H1 (cell line): Measurements from ENCODE around the gene NHEJ1. TPM values are rescaled to one million over a fixed set of nuclear protein-coding genes. Genes with fewer than 3 reads are reported as not detected.

Experiments
- CTCF ChIA-PET: fragments of 300-600 bp; sonication (Branson Sonifier 250); formaldehyde crosslinking; loops from one replicate; lab custom pipeline; 2021; ENCODE audit not compliant: partially characterized antibody; lab: Charles Lee
- POLR2A ChIA-PET: fragments of 300-600 bp; sonication (Branson Sonifier 250); formaldehyde crosslinking; loops from one replicate; lab custom pipeline; 2021; ENCODE audit warnings: inconsistent platforms; ENCODE audit not compliant: partially characterized antibody; lab: Charles Lee
- DNase-seq, 2 experiments: peaks; one replicate each; pipeline versions ENCODE4 v3.0.0 to v3.0.0-alpha.2; 2010 to 2022; ENCODE audit warnings: low spot score in 2 of 2, low read depth in 1 of 2, mixed read lengths in 1 of 2
- FAIRE-seq: peaks from 2 replicates; lab custom pipeline; 2011; peaks lifted over from hg19 to GRCh38; lab: Jason Lieb, UNC
- H2AFZ ChIP-seq: 2 replicates; pipeline ENCODE4 v1.8.1; 2012; ENCODE audit warnings: low read length, inconsistent platforms
- H2AK5ac ChIP-seq: 2 replicates; pipeline ENCODE4 v1.6.1; 2013; ENCODE audit warnings: low read depth, low read length
- H2BK120ac ChIP-seq: replicated peaks from 2 replicates; pipeline ENCODE3; 2013; ENCODE audit warnings: low read depth, low read length, inconsistent platforms
- H2BK12ac ChIP-seq: 2 replicates; pipeline ENCODE4 v1.6.1; 2013; ENCODE audit warnings: low read depth, low read length
- H2BK15ac ChIP-seq: 2 replicates; pipeline ENCODE4 v1.6.1; 2013; ENCODE audit warnings: low read length
- H2BK20ac ChIP-seq: 2 replicates; pipeline ENCODE4 v1.6.1; 2013; ENCODE audit warnings: low read length
- H2BK5ac ChIP-seq: 2 replicates; pipeline ENCODE4 v1.6.1; 2013; ENCODE audit warnings: low read depth, low read length
- H3K14ac ChIP-seq: 2 replicates; pipeline ENCODE4 v1.6.1; 2013; ENCODE audit warnings: inconsistent platforms; ENCODE audit not compliant: insufficient read length
- H3K18ac ChIP-seq: 2 replicates; pipeline ENCODE4 v1.6.1; 2013; ENCODE audit warnings: low read length; ENCODE audit errors: extremely low read depth
- H3K23ac ChIP-seq: 2 replicates; pipeline ENCODE4 v1.6.1; 2013; ENCODE audit warnings: inconsistent platforms; ENCODE audit not compliant: insufficient read length
- H3K23me2 ChIP-seq: 2 replicates; pipeline ENCODE4 v1.6.1; 2013; ENCODE audit warnings: low read depth, low read length
- H3K27ac ChIP-seq: 2 replicates; pipeline ENCODE4 v1.6.1; 2011; ENCODE audit warnings: low read depth, low read length, inconsistent platforms
- H3K27me3 ChIP-seq, 4 experiments: replicated peaks in 1 of 4; 1 replicate in 1 of 4; 2 replicates in 3 of 4; pipeline versions ENCODE4 v1.6.1 to v1.8.1; 2011 to 2013; ENCODE audit warnings: low read length in 3 of 4, mild to moderate bottlenecking in 3 of 4, inconsistent platforms in 2 of 4, mixed read lengths in 2 of 4, moderate library complexity in 1 of 4; ENCODE audit not compliant: control insufficient read depth in 3 of 4, insufficient read depth in 3 of 4; ENCODE audit errors: extremely low read depth in 1 of 4
- H3K36me3 ChIP-seq, 4 experiments: 2 replicates each; pipeline versions ENCODE4 v1.6.1 to v1.8.1; 2011 to 2013; ENCODE audit warnings: mild to moderate bottlenecking in 4 of 4, low read length in 3 of 4, moderate library complexity in 2 of 4, control low read depth in 1 of 4, inconsistent platforms in 1 of 4; ENCODE audit not compliant: insufficient read depth in 4 of 4, control insufficient read depth in 2 of 4
- H3K4ac ChIP-seq: replicated peaks from 2 replicates; pipeline ENCODE3; 2013; ENCODE audit warnings: low read length, low read depth, mixed read lengths, inconsistent platforms; ENCODE audit not compliant: insufficient read length
- H3K4me1 ChIP-seq, 4 experiments: replicated peaks in 1 of 4; 1 replicate in 1 of 4; 2 replicates in 3 of 4; pipeline versions ENCODE4 v1.6.1 to v1.8.1; 2011 to 2013; ENCODE audit warnings: low read length in 3 of 4, inconsistent platforms in 2 of 4, mixed read lengths in 1 of 4; ENCODE audit not compliant: insufficient read depth in 4 of 4, control insufficient read depth in 3 of 4
- H3K4me2 ChIP-seq, 2 experiments: 2 replicates each; pipeline versions ENCODE4 v1.6.1 to v1.8.1; 2011 to 2013; ENCODE audit warnings: low read depth in 2 of 2, low read length in 2 of 2, control low read depth in 1 of 2, inconsistent platforms in 1 of 2, mild to moderate bottlenecking in 1 of 2; ENCODE audit not compliant: insufficient read depth in 1 of 2
- H3K4me3 ChIP-seq, 4 experiments: fragments of 200-600, 300-600 bp in 1 of 4; sonication (generic), shearing (Covaris generic), sonication (Bioruptor Twin) in 1 of 4; 2 replicates each; pipeline versions ENCODE4 v1.5.1 to v1.8.1; 2011 to 2016; ENCODE audit warnings: low read length in 4 of 4, low read depth in 3 of 4, control low read depth in 2 of 4, inconsistent platforms in 2 of 4, mild to moderate bottlenecking in 2 of 4, mixed read lengths in 1 of 4, moderate library complexity in 1 of 4; ENCODE audit not compliant: insufficient read depth in 2 of 4; ENCODE audit errors: extremely low read depth in 1 of 4
- H3K56ac ChIP-seq: replicated peaks from 2 replicates; pipeline ENCODE3; 2013; ENCODE audit warnings: low read depth, mild to moderate bottlenecking, mixed read lengths, low read length, inconsistent platforms; ENCODE audit not compliant: insufficient read length
- H3K79me1 ChIP-seq: 2 replicates; pipeline ENCODE4 v1.6.1; 2013; ENCODE audit warnings: low read depth, low read length, control low read depth
- H3K79me2 ChIP-seq, 2 experiments: 2 replicates each; pipeline versions ENCODE4 v1.6.1 to v1.8.1; 2012 to 2013; ENCODE audit warnings: low read length in 2 of 2, mild to moderate bottlenecking in 2 of 2, inconsistent platforms in 1 of 2; ENCODE audit not compliant: insufficient read depth in 2 of 2, control insufficient read depth in 1 of 2
- H3K9ac ChIP-seq, 4 experiments: replicated peaks in 1 of 4; 1 replicate in 1 of 4; 2 replicates in 3 of 4; pipeline versions ENCODE4 v1.6.1 to v1.8.1; 2011 to 2013; ENCODE audit warnings: low read depth in 3 of 4, low read length in 3 of 4, control low read depth in 2 of 4, mild to moderate bottlenecking in 2 of 4, moderate library complexity in 2 of 4, inconsistent platforms in 1 of 4; ENCODE audit errors: extremely low read depth in 1 of 4
- H3K9me3 ChIP-seq, 2 experiments: 2 replicates each; pipeline versions ENCODE4 v1.6.1 to v1.8.1; 2012 to 2013; ENCODE audit warnings: mild to moderate bottlenecking in 2 of 2, moderate library complexity in 2 of 2, control low read depth in 1 of 2, inconsistent platforms in 1 of 2, low read depth in 1 of 2, low read length in 1 of 2, mixed read lengths in 1 of 2; ENCODE audit not compliant: insufficient read depth in 2 of 2
- H4K20me1 ChIP-seq, 2 experiments: replicated peaks in 1 of 2; 2 replicates each; pipeline versions ENCODE3 to v1.8.1; 2011 to 2013; ENCODE audit warnings: inconsistent platforms in 2 of 2, low read length in 2 of 2, mild to moderate bottlenecking in 1 of 2; ENCODE audit not compliant: insufficient read depth in 2 of 2, control insufficient read depth in 1 of 2
- H4K5ac ChIP-seq: 2 replicates; pipeline ENCODE4 v1.6.1; 2013; ENCODE audit warnings: low read length, low read depth, mixed read lengths, inconsistent platforms; ENCODE audit not compliant: insufficient read length
- H4K8ac ChIP-seq: 2 replicates; pipeline ENCODE4 v1.8.0; 2013; ENCODE audit warnings: mild to moderate bottlenecking, moderate library complexity, low read length, inconsistent platforms; ENCODE audit not compliant: insufficient read depth; ENCODE audit errors: extremely low read depth
- H4K91ac ChIP-seq: replicated peaks from 2 replicates; pipeline ENCODE3; 2013; ENCODE audit warnings: low read length, mixed read lengths, inconsistent platforms; ENCODE audit not compliant: insufficient read length
- BRCA1 ChIP-seq: IDR thresholded peaks from 2 replicates; pipeline ENCODE4 v1.6.1; 2012; ENCODE audit warnings: low read depth, low read length, improper control_type of control experiment
- CBX8 ChIP-seq: fragments of 300-800, 300-1000 bp; sonication (generic); IDR thresholded peaks from 2 replicates; pipeline ENCODE4 v1.7.1; 2016; ENCODE audit warnings: low read depth, low read length, borderline replicate concordance
- CEBPB ChIP-seq: IDR thresholded peaks from 2 replicates; pipeline ENCODE4 v1.6.1; 2012; ENCODE audit warnings: low read depth, low read length
- CREB1 ChIP-seq: IDR thresholded peaks from 2 replicates; pipeline ENCODE4 v1.6.1; 2012; ENCODE audit warnings: inconsistent platforms
- CTCF ChIP-seq, 3 experiments: IDR thresholded peaks; 1 replicate in 2 of 3; 2 replicates in 1 of 3; pipeline versions ENCODE4 v1.5.1 to v1.6.1; 2011; ENCODE audit warnings: low read length in 3 of 3, mild to moderate bottlenecking in 3 of 3, inconsistent platforms in 2 of 3, low read depth in 1 of 3, moderate library complexity in 1 of 3; ENCODE audit not compliant: insufficient read depth in 1 of 3; ENCODE audit errors: control extremely low read depth in 1 of 3
- EGR1 ChIP-seq: IDR thresholded peaks from 2 replicates; pipeline ENCODE4 v1.6.1; 2011; ENCODE audit warnings: low read depth, low read length, borderline replicate concordance
- JUND ChIP-seq: IDR thresholded peaks from 2 replicates; pipeline ENCODE4 v1.6.1; 2011; ENCODE audit warnings: mild to moderate bottlenecking, improper control_type of control experiment, low read length
- POU5F1 ChIP-seq: IDR thresholded peaks from 2 replicates; pipeline ENCODE4 v1.6.1; 2011; ENCODE audit warnings: low read depth, mild to moderate bottlenecking, low read length, moderate library complexity
- RXRA ChIP-seq: IDR thresholded peaks from 2 replicates; pipeline ENCODE4 v1.6.1; 2011; ENCODE audit warnings: low read depth, mild to moderate bottlenecking, low read length, moderate library complexity; ENCODE audit not compliant: insufficient read depth
- SAP30 ChIP-seq: fragments of 300-600 bp; sonication (generic); IDR thresholded peaks from 2 replicates; pipeline ENCODE4 v1.7.1; 2012; ENCODE audit warnings: low read length, moderate library complexity, mild to moderate bottlenecking, inconsistent platforms; ENCODE audit not compliant: insufficient read depth, insufficient replicate concordance
- SP2 ChIP-seq: IDR thresholded peaks from 2 replicates; pipeline ENCODE4 v1.6.1; 2012; ENCODE audit warnings: mild to moderate bottlenecking, low read length, inconsistent platforms
- SP4 ChIP-seq: IDR thresholded peaks from 2 replicates; pipeline ENCODE4 v1.6.1; 2012; ENCODE audit warnings: low read length, inconsistent platforms
- WGBS, 2 experiments: shearing (Covaris generic) in 1 of 2; methylation state at CpG; one replicate each; pipeline versions ENCODE4 v1.1.6 to v1.1.7; 2013 to 2015; ENCODE audit warnings: low lambda C conversion rate in 2 of 2, mixed read lengths in 2 of 2, inconsistent platforms in 1 of 2, low coverage in 1 of 2, missing lambda C conversion rate in 1 of 2; ENCODE audit not compliant: insufficient replicate concordance in 2 of 2, insufficient coverage in 1 of 2, insufficient read length in 1 of 2; ENCODE audit errors: extremely low coverage in 1 of 2, missing lambda C conversion rate in 1 of 2; 5-methylcytosine and 5-hydroxymethylcytosine counted together
- polyA plus RNA-seq, 7 experiments: library from polyadenylated mRNA; depleted of rRNA in 3 of 7; stranded (reverse) in 5 of 7; unstranded in 2 of 7; fragments of >200 nt in 5 of 7; fragments of 200-250 nt in 2 of 7; gene quantifications; 1 replicate in 5 of 7; 2 replicates in 1 of 7; 4 replicates in 1 of 7; pipeline versions ENCODE4 v1.2.1 to v1.2.3, GENCODE V29; 2011 to 2013; ENCODE audit warnings: missing spikeins in 2 of 7, mixed read lengths in 2 of 7
- total RNA-seq: library from RNA; stranded (reverse); fragmentation: NEBNext Ultra II Directional; extraction: Animal tissue kit (Norgen Biotek cat#: 25700); gene quantifications from 2 replicates; pipeline ENCODE4 v1.2.1, GENCODE V29; 2021
- TF ChIP-seq, protein P1 (sequence below): IDR thresholded peaks from 2 replicates; pipeline ENCODE4 v1.6.1; 2012; ENCODE audit warnings: inconsistent platforms

The NHEJ1 gene
- total and polyA plus RNA-seq, 2 of the 8 experiments (the other 6 are each of a cell fraction or from before 2014, with no cell fraction given) = 22.7 to 24.1 TPM

GRCh38 chr2:219118504-219118903 lies 42.1 kb downstream of the NHEJ1 start:
- Histone ChIP-seq H4K20me1 (peaks cover 0 to 2% of the 10 kb centered on the region in 2 experiments), H3K27ac (no peak overlapping the region), H3K79me2 (no peaks in the 10 kb centered on the region), H3K4me1 (no peaks in the 10 kb centered on the region; a peak in 1 of 7 replicates), H2BK120ac (no peak overlapping the region), H3K18ac (no peak overlapping the region), H4K91ac (no peak overlapping the region), H3K36me3 (no peaks in the 10 kb centered on the region), H4K5ac (no peak overlapping the region), H2BK15ac (no peak overlapping the region), H3K14ac (no peak overlapping the region), H3K27me3 (no peaks in the 10 kb centered on the region), H3K23me2 (no peaks in the 10 kb centered on the region), H2AK5ac (no peak overlapping the region), H2BK5ac (no peak overlapping the region), H3K23ac (no peak overlapping the region), H3K9me3 (no peaks in the 10 kb centered on the region), H3K79me1 (no peaks in the 10 kb centered on the region), H3K56ac (no peak overlapping the region), H3K4me2 (no peak overlapping the region), H3K9ac (no peak overlapping the region), H3K4ac (no peak overlapping the region), H3K4me3 (no peak overlapping the region), H2AFZ (no peak overlapping the region), H4K8ac (no peak overlapping the region; the same call in 1 of the 2 replicates), H2BK12ac (no peak overlapping the region), H2BK20ac (no peak overlapping the region)
- DNase-seq (no peak), FAIRE-seq (no peak)
- 85% methylated on average over 10 of the region's 12 CpGs; no CpG with 5 or more reads in 1 of the 2 experiments for WGBS, 2 experiments
- POLR2A ChIA-PET = no interaction called here
- CTCF ChIA-PET = interaction anchor here (0.7 to 37.2 kb wide), 13 partner anchors 7 to 265 kb away, joined by 3 to 1777 read pairs (median 14); partner anchors contain the start of genes CFAP65 and IHH
- TF ChIP-seq RXRA (no peak), CBX8 (no peak), CTCF (IDR thresholded peaks at IDR 0.05; ENCODE audit: control extremely low read depth in 1 of 3, insufficient read depth in 1 of 3, low read depth in 1 of 3, low read length in 3 of 3) (no peak), CEBPB (no peak), JUND (no peak), SP2 (no peak), CREB1 (no peak), SAP30 (no peak), EGR1 (no peak), SP4 (no peak), BRCA1 (no peak), POU5F1 (no peak)
- TF ChIP-seq, protein P1, sequence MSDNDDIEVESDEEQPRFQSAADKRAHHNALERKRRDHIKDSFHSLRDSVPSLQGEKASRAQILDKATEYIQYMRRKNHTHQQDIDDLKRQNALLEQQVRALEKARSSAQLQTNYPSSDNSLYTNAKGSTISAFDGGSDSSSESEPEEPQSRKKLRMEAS = no peak
